NCI-H345 treated with DMSO at 0.1 percent for 48 hours (cell line): ENCODE data around the gene PDE3B.
A peak's percentile ranks its signal among the peaks of the same experiment; 100 is the strongest.
"Not testable (repeated sequence)": the region's sequence is repeated elsewhere in the genome, so short reads cannot be mapped to it uniquely, and the experiment has no call there.

Experiments used
- DNase-seq: peaks from one replicate; lab custom pipeline; 2025; ENCODE audit not compliant: unreplicated experiment; lab: John Stamatoyannopoulos, UW

The PDE3B gene

GRCh38 chr11:14875163-14875562, 231.6 kb downstream of the PDE3B start:
- no peak for DNase-seq

GRCh38 chr11:14881576-14882193, 238.1 kb downstream of the PDE3B start:
- DNase-seq, result no peak

GRCh38 chr11:14882196-14882595, 238.6 kb downstream of the PDE3B start:
- DNase-seq, result no peak

- not testable (repeated sequence) for DNase-seq
These were observed 240.1 kb downstream of the PDE3B start for GRCh38 chr11:14883683-14884082.

- DNase-seq, result no peak
These were observed 241.2 kb downstream of the PDE3B start for GRCh38 chr11:14884667-14885273.

- no peak for DNase-seq
These were observed 242.9 kb downstream of the PDE3B start for GRCh38 chr11:14886513-14886912.

GRCh38 chr11:14891143-14892035, 247.8 kb downstream of the PDE3B start:
- peak; percentile 95 for DNase-seq

GRCh38 chr11:14892036-14892556, 248.5 kb downstream of the PDE3B start, which contains the start of gene CYP2R1:
Gene CYP2R1 (minus strand): TSS chr11:14892231. CDS start chr11:14892205, 26 bp downstream.
- peak; percentile 92 for DNase-seq

- DNase-seq, result no peak
These were observed 249.0 kb downstream of the PDE3B start for GRCh38 chr11:14892577-14892976.

- DNase-seq, result no peak
These were observed 251.3 kb downstream of the PDE3B start for GRCh38 chr11:14894657-14895598.

- DNase-seq, result no peak
These were observed 254.8 kb downstream of the PDE3B start for GRCh38 chr11:14898355-14898754.

- DNase-seq, result no peak
These were observed 255.3 kb downstream of the PDE3B start for GRCh38 chr11:14898906-14899305.

GRCh38 chr11:14902650-14903350, 259.2 kb downstream of the PDE3B start:
- DNase-seq, result no peak

- DNase-seq, result no peak
These were observed 261.1 kb downstream of the PDE3B start for GRCh38 chr11:14904745-14905103.

GRCh38 chr11:14905104-14906033, 261.8 kb downstream of the PDE3B start:
- no peak for DNase-seq

GRCh38 chr11:14906578-14906977, 263.0 kb downstream of the PDE3B start:
- no peak for DNase-seq

GRCh38 chr11:14906993-14907392, 263.4 kb downstream of the PDE3B start:
- DNase-seq, result no peak

- DNase-seq, result peak; percentile 90
These were observed 264.0 kb downstream of the PDE3B start for GRCh38 chr11:14907411-14908213.
